Brain microvascular endothelial cell (primary cell): ENCODE data around the gene CLNK.
"Not testable (repeated sequence)": the region's sequence is repeated elsewhere in the genome, so short reads cannot be mapped to it uniquely, and the experiment has no call there.

Experiments used
- DNase-seq: peaks from one replicate; pipeline ENCODE4 v3.0.0-alpha.2; 2020
- H3K27ac ChIP-seq: fragments of 250-450 bp; sonication (Bioruptor Pico); 2 replicates; pipeline ENCODE4 v1.5.1; 2020; ENCODE audit warnings: mild to moderate bottlenecking, moderate library complexity
- H3K27me3 ChIP-seq: fragments of 250-450 bp; sonication (Bioruptor Pico); replicated peaks from 2 replicates; pipeline ENCODE4 v1.5.1; 2020; ENCODE audit warnings: mild to moderate bottlenecking
- H3K36me3 ChIP-seq: fragments of 250-450 bp; sonication (Bioruptor Pico); replicated peaks from 2 replicates; pipeline ENCODE4 v1.5.1; 2020; ENCODE audit warnings: mild to moderate bottlenecking
- H3K4me3 ChIP-seq: 2 replicates; pipeline ENCODE4 v1.5.1; 2011; ENCODE audit warnings: low read depth, mild to moderate bottlenecking, control low read depth, low read length, moderate library complexity
- in situ Hi-C: cut with HindIII; loops from 2 replicates; pipeline ENCODE4 v1.10.0; 2017; ENCODE audit warnings: low sequenced_read_pairs, low pct_ligation_motif_present
- TF ChIP-seq, protein P1 (sequence below): IDR thresholded peaks from 2 replicates; pipeline ENCODE4 v1.5.1; 2011; ENCODE audit warnings: low read depth, mild to moderate bottlenecking, moderate library complexity, low read length, control low read depth, inconsistent platforms; ENCODE audit errors: missing control alignments

Gene CLNK

DNA sequence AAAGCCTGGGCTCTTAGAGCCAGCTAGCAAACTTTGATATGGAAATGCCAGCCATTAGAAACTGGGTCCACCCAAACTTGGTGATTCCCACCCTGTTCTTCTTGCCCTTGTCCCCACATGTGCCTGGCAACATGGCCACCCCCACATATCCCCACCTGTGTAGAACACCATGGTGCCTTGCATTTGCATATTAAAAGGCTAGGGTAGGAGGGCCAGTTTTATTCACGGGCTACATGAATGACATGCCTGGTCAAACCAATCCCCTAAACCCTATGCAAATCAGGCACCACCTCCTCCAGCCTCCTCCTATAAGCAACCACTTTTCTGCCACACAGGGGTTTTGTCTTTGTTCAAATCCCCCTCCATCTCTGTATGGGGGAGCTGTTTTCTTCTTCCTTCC lies 104.9 kb downstream of the CLNK start:
- DNase-seq, result no peak
- Histone ChIP-seq H3K27me3 (no peaks in the 10 kb centered on the region), H3K27ac (no peak overlapping the region), H3K4me3 (no peak overlapping the region), H3K36me3 (no peaks in the 10 kb centered on the region)
- TF ChIP-seq, protein P1, sequence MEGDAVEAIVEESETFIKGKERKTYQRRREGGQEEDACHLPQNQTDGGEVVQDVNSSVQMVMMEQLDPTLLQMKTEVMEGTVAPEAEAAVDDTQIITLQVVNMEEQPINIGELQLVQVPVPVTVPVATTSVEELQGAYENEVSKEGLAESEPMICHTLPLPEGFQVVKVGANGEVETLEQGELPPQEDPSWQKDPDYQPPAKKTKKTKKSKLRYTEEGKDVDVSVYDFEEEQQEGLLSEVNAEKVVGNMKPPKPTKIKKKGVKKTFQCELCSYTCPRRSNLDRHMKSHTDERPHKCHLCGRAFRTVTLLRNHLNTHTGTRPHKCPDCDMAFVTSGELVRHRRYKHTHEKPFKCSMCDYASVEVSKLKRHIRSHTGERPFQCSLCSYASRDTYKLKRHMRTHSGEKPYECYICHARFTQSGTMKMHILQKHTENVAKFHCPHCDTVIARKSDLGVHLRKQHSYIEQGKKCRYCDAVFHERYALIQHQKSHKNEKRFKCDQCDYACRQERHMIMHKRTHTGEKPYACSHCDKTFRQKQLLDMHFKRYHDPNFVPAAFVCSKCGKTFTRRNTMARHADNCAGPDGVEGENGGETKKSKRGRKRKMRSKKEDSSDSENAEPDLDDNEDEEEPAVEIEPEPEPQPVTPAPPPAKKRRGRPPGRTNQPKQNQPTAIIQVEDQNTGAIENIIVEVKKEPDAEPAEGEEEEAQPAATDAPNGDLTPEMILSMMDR, result no peak
- in situ Hi-C loops, result no loop called here

DNA sequence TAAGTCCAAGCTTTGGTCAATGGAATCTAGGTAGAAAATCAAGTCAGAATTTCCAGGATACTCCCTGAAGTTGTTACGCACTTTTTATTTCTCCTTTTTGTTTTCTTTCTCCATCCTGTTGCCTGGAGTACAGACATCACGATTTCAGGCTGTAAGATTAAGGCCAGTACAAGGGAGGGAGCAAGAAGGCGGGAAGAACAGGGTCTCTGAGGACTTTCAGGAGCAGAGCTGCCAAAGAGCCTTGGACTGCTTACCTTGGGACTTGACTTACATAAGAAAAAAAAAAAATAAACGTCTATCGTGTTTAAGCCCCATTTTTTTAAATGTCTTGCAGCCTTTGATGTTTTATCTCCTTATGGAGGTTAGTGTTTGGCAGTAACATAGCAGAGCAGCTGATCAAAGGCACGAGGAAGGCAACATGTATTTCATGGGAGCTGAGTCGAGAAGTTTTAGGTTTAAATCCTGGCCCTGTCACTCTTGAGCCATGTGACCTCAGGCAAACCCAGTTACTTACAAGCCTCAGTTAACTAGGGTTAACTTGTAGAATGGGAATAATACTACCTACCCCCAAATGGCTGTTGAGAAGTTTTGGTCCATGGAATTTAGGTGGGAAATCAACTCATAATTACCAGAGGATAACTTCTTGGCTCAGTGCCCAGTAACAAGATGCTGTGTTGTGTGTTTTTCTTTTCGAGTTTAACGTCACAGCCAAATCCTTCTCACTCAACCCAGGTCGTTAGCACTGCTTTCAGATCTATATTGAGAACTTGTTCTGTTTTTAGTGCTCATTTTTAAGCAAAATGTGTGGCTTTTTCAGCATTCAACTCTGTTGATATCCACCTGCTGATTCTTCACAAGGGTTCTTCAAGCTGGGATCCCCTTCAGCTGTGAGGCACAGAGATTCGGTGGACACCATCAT lies 106.8 kb downstream of the CLNK start:
- H3K4me3 ChIP-seq, result no peak overlapping the region
- in situ Hi-C loops, result no loop called here
- TF ChIP-seq, protein P1, result no peak
- H3K36me3 ChIP-seq, result no peaks in the 10 kb centered on the region
- DNase-seq, result no peak
- no peaks in the 10 kb centered on the region for H3K27me3 ChIP-seq
- H3K27ac ChIP-seq, result no peak overlapping the region

DNA sequence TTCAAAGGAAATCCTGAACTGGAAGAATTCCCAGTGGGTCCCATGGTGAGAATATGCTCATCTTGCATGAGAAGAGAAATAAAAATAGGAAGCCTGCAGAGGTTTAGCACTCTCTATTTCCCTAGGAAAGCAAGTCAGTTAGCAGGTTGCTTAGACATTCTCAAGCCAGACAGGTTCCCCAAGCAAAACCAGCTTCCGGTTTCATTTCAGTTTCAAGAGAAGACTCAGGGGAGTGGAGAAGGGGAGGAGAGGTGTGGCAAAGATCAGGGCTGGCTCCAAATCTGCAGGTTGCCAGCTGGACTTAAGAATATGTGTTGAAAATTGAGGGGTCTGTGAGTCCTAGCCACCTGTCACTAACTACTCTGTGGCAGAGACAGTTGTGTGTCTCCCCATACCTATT lies 107.5 kb downstream of the CLNK start:
- Histone ChIP-seq H3K36me3 (no peaks in the 10 kb centered on the region), H3K27ac (no peak overlapping the region), H3K27me3 (no peaks in the 10 kb centered on the region), H3K4me3 (no peak overlapping the region)
- TF ChIP-seq, protein P1, result no peak
- in situ Hi-C loops, result no loop called here
- no peak for DNase-seq

DNA sequence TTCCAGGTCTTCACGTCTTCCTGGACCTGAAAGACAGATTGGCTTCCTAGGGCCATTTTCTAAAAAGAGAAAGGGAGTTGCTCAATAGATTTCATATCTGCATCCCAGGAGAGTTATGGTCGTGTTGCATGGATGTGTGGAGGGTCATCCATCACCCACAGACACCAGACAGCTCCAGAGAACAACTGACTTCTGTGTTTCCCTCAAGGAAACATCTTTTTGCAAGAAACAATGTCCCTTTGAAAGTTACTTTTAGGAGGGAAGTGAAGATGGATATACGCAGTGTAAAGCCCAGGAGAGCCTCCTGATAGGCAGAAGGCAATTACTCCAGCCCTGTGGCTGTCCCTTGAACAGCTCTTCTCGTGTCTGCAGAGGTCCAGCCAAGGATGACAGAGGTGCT lies 108.3 kb downstream of the CLNK start:
- H3K4me3 ChIP-seq, result no peak overlapping the region
- TF ChIP-seq, protein P1, result no peak
- no peaks in the 10 kb centered on the region for H3K27me3 ChIP-seq
- no peak for DNase-seq
- in situ Hi-C loops, result no loop called here
- no peaks in the 10 kb centered on the region for H3K36me3 ChIP-seq
- no peak overlapping the region for H3K27ac ChIP-seq

DNA sequence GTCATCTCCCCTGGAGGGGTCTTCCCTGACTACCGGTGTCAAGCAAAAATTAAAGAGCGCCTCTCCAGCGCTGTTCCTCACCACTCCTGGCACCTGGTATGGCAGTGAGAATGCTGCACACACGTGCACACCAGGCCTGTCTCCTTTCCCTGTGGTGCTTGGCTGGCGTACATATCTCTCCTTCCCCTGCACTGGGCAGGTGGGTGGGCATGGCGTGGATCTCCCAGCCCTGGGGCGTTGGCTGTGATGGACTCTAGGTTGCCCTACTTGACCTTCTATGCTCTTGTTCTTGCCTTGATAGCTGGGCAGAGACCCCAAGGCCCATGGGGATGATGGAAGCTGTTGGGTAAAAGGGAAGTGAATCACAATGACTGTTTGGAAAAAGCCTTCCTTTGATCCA lies 109.2 kb downstream of the CLNK start:
- Histone ChIP-seq H3K27me3 (no peaks in the 10 kb centered on the region), H3K36me3 (no peaks in the 10 kb centered on the region), H3K4me3 (no peak overlapping the region), H3K27ac (no peak overlapping the region)
- DNase-seq, result no peak
- TF ChIP-seq, protein P1, result no peak
- in situ Hi-C loops, result no loop called here

DNA sequence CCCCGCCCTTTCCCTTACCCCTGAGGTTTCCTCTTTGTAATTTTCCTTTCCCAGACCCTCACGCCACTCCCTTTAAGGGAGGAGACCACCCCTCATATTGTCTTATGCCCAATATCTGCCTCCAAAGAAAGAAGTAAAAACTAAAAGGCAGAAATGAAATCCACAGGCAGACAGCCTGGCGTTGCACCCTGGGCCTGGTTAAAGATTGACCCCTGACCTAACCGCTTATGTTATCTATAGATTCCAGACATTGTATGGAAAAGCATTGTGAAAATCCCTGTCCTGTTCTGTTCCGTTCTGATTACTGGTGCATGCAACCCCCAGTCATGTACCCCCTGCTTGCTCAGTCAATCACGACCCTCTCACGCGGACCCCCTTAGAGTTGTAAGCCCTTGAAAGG lies 110.0 kb downstream of the CLNK start:
- DNase-seq, H3K4me3 ChIP-seq, H3K27me3 ChIP-seq, H3K27ac ChIP-seq, H3K36me3 ChIP-seq, in situ Hi-C loops: not testable (repeated sequence)
